Measurements from ENCODE around the gene TFCP2L1.

DNA sequence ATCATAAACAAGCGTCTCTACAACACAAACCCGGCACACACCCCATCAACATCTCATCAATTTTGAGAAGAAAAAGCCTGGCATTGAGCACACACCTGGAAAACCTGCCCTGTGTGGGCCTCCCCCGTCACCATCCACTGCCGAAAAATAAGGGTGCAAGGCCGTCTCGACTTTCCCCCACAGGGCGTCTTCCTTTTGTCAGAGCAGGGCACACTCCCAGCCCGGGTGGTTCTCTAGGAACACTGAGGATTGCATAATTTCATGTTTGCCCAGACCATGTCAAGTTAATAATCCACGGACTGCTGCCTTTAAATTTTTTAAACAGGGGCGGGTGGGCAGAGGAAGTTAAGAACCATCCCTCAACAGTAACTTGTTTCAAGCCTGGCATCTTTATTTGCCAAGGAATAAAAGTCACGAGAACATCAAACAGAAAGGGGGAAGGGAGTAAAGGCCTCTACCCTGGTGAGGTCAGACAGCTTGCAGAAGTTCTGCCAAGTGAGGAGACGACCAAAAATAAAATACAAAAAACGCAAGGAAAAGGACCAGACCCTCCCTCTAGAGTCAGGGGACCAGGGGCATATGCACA lies 2.1 kb downstream of the TFCP2L1 start:
- TF ChIP-seq, protein P1, sequence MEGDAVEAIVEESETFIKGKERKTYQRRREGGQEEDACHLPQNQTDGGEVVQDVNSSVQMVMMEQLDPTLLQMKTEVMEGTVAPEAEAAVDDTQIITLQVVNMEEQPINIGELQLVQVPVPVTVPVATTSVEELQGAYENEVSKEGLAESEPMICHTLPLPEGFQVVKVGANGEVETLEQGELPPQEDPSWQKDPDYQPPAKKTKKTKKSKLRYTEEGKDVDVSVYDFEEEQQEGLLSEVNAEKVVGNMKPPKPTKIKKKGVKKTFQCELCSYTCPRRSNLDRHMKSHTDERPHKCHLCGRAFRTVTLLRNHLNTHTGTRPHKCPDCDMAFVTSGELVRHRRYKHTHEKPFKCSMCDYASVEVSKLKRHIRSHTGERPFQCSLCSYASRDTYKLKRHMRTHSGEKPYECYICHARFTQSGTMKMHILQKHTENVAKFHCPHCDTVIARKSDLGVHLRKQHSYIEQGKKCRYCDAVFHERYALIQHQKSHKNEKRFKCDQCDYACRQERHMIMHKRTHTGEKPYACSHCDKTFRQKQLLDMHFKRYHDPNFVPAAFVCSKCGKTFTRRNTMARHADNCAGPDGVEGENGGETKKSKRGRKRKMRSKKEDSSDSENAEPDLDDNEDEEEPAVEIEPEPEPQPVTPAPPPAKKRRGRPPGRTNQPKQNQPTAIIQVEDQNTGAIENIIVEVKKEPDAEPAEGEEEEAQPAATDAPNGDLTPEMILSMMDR (conservative IDR thresholded peaks at IDR 0.05): no peak
- TF ChIP-seq ZFX (IDR thresholded peaks at IDR 0.05): no peak

Data from C4-2B (cell line).